ENCODE results near the gene GJA4.

DNA sequence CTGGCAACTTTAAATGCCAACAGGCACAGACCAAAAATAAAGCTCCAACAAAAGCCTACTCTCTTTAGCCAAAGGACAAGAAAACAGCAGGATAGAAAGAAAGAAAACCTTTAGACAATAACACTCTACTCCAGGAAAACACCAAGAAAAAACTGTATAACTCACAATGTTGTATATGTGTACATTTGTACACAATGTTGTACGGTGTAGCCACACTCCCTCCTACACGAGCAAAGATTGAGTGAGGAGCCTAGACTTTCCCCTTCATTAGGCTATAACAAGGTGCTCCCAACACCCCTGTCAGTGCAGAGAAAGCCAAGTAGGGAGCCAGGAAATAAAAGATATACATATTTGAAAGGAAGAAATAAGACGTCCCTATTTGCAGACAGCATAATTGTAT is 24.0 kb downstream of the GJA4 start:
- TF ChIP-seq, protein P1, sequence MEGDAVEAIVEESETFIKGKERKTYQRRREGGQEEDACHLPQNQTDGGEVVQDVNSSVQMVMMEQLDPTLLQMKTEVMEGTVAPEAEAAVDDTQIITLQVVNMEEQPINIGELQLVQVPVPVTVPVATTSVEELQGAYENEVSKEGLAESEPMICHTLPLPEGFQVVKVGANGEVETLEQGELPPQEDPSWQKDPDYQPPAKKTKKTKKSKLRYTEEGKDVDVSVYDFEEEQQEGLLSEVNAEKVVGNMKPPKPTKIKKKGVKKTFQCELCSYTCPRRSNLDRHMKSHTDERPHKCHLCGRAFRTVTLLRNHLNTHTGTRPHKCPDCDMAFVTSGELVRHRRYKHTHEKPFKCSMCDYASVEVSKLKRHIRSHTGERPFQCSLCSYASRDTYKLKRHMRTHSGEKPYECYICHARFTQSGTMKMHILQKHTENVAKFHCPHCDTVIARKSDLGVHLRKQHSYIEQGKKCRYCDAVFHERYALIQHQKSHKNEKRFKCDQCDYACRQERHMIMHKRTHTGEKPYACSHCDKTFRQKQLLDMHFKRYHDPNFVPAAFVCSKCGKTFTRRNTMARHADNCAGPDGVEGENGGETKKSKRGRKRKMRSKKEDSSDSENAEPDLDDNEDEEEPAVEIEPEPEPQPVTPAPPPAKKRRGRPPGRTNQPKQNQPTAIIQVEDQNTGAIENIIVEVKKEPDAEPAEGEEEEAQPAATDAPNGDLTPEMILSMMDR (conservative IDR thresholded peaks at IDR 0.05; ENCODE audit: low read depth, low read length), result no peak
- no peak for TF ChIP-seq EZH2 (IDR thresholded peaks at IDR 0.05; ENCODE audit: low read length, unreplicated experiment)
- TF ChIP-seq EZH2phosphoT487 (IDR thresholded peaks at IDR 0.05; ENCODE audit: borderline replicate concordance, low read length), result no peak
